Mononuclear cell (primary cell): ENCODE data around the gene NPHS1. TPM values are rescaled to one million over a fixed set of nuclear protein-coding genes. Genes with fewer than 3 reads are reported as not detected.
"Not testable (repeated sequence)": the region's sequence is repeated elsewhere in the genome, so short reads cannot be mapped to it uniquely, and the experiment has no call there.

Experiments
- H3K27me3 ChIP-seq: 2 replicates; pipeline ENCODE4 v1.6.0; 2011; ENCODE audit warnings: low read length, control low read depth; ENCODE audit not compliant: insufficient read depth
- H3K4me1 ChIP-seq: 2 replicates; pipeline ENCODE4 v1.5.1; 2011; ENCODE audit warnings: mild to moderate bottlenecking, low read length, control low read depth; ENCODE audit not compliant: insufficient read depth
- H3K4me3 ChIP-seq: 2 replicates; pipeline ENCODE4 v1.5.1; 2011; ENCODE audit warnings: mild to moderate bottlenecking, low read length, moderate library complexity
- H3K9me3 ChIP-seq: 2 replicates; pipeline ENCODE4 v1.5.1; 2011; ENCODE audit warnings: low read depth, mild to moderate bottlenecking, control low read depth, low read length
- total RNA-seq: library from RNA; depleted of rRNA; stranded (reverse); fragments of >200 nt; gene quantifications from one replicate; pipeline ENCODE4 v1.2.3, GENCODE V29; 2012

NPHS1 gene
- total RNA-seq, 1 donor = not detected

DNA sequence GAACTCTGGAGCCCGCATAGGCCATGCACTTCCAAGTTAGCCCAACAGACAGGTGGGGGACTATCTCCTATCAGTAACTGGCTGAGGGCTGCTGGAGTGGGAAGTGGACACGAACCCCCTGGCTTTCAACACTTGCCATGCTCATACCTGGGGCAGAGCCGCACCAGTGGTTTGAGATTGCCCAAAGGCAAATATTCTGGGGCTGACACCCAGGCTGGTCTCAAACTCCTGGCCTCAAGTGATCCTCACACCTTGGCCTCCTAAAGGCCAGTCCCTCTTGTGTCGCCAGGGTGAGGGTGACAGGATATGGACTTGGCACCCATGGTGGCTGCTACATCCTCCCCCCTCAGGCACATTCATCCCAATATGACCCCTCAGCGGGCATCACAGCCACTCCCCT lies 34.9 kb upstream of the NPHS1 start:
- H3K4me3 ChIP-seq = no peak overlapping the region
- no peaks in the 10 kb centered on the region for H3K9me3 ChIP-seq
- H3K4me1 ChIP-seq = no peaks in the 10 kb centered on the region
- H3K27me3 ChIP-seq = no peaks in the 10 kb centered on the region

DNA sequence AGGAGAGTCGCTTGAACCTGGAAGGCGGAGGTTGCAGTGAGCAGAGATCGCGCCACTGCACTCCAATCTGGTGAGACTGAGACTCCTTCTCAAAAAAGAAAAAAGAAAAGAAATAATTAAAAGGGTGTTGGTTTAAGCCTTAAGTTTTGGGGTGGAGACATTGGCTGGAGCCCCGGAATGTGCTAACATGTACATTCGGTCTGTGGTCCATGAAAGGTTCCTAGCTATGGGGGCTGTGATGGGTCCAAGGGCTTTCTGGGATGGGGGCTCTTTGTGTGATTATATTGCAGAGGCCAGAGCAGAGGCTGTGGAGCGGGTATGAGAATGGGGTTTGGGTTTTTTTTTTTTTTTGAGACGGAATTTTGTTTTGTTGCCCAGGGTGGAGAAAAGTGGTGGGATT lies 33.6 kb upstream of the NPHS1 start:
- Histone ChIP-seq H3K4me1 (no peaks in the 10 kb centered on the region), H3K27me3 (no peaks in the 10 kb centered on the region), H3K9me3 (no peaks in the 10 kb centered on the region), H3K4me3 (no peak overlapping the region)

DNA sequence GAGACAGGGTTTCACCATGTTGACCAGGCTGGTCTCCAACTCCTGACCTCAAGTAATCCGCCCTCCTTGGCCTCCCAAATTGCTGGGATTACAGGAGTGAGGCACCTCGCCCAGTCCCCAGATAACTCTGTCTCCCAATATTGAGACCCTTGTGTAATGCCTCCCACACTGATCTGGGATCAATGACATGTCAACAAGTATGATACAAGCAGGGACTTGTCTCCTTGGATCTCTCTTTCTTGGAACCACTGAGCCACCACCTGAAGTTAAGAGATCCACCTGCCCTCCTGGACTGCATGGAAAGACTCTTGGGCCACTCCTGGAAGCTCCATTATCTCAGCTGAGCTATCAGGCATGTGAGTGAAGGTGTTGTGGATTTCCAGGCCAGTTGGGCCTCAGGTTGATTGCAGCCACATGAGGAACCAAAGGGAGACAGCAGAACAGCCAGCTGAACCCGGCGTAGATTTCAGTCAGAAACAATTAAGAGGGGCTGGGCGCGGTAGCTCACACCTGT lies 33.0 kb upstream of the NPHS1 start:
- no peaks in the 10 kb centered on the region for H3K4me1 ChIP-seq

DNA sequence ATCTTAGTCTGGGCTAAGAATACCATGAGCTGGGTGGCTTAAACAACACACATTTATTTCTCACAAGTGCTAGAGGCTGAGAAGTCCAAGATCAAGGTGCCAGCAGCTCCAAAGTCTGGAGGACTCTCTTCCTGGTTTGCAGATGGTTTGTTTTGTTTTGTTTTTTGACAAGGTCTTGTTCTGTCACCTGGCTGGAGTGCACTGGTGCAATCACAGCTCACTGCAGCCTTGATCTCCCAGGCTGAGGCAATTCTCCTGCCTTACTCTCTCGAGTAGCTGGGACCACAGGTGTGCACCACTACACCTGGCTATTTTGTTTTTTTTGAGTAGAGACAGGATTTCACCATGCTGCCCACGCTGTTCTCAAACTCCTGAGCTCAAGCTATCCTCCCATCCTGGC lies 31.6 kb upstream of the NPHS1 start:
- H3K9me3 ChIP-seq = no peaks in the 10 kb centered on the region
- H3K4me1 ChIP-seq = no peaks in the 10 kb centered on the region
- H3K4me3 ChIP-seq = no peak overlapping the region
- H3K27me3 ChIP-seq = peaks cover 6% of the 10 kb centered on the region

More for the DNA sequence above, 33.0 kb upstream of the NPHS1 start:
- no peaks in the 10 kb centered on the region for H3K27me3 ChIP-seq
- H3K9me3 ChIP-seq = no peaks in the 10 kb centered on the region
- no peak overlapping the region for H3K4me3 ChIP-seq

DNA sequence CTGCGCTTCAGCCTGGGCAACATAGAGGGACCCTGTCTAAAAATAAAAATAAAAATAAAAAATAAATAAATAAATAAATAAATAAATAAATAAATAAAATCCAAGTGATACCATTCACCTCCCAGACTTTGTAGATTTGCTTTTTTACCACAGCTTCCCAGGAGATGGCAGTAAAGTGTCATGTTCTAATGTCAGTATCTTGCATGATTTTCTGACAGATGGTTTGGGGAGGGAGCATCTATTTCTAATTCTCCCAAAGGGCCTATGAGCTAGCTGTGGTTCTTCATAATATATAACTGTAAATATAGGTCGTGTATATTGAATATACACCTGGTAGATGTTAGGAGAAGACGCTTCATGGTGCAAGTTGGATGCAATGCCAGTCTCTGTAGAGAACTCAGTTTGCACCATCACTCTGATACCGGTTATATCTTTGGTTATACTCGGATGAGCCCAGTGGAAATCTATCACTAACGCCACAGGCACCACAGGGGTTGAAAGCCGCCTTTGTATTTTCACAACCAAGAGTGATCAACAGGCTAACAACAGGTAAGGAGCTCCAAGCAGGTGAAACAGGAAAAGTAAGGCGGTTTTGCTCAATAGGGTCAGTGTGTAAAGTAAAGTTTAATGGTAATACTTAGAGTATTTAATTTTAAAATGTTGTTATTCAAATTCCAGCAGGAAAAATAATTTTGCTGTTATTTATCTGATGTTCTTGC lies 30.0 kb upstream of the NPHS1 start:
- Histone ChIP-seq H3K4me1 (no peaks in the 10 kb centered on the region), H3K27me3 (peaks cover 11% of the 10 kb centered on the region), H3K9me3 (no peaks in the 10 kb centered on the region), H3K4me3 (no peak overlapping the region)

DNA sequence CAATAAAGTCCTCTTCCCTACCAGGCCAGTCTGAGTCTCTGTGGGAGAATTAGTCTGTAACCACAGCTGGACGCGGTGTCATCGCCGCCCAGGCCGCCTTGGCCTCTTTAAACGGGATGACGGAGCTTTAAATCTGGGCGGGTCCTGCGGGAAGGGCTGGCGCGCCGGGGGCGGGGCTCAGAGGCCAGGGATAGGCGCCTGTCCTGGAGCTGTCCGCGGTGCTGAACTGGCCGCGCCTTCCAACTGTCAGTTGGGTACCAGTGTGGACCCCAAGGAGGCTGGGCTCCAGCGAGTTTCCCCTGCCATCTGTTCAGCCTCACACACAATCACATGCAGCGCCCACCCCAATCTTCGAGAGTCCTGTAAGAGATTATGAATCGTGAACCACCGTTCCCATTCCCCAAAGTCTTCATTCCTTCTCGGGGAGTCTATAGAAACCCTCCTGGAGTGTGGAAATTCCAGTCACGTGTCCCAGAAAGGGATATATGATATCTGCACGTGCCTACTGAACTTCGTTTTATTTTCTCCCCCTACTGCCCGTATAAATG lies 27.5 kb upstream of the NPHS1 start:
- no peaks in the 10 kb centered on the region for H3K4me1 ChIP-seq
- H3K27me3 ChIP-seq = peaks cover 11% of the 10 kb centered on the region
- no peak overlapping the region for H3K4me3 ChIP-seq
- no peaks in the 10 kb centered on the region for H3K9me3 ChIP-seq

DNA sequence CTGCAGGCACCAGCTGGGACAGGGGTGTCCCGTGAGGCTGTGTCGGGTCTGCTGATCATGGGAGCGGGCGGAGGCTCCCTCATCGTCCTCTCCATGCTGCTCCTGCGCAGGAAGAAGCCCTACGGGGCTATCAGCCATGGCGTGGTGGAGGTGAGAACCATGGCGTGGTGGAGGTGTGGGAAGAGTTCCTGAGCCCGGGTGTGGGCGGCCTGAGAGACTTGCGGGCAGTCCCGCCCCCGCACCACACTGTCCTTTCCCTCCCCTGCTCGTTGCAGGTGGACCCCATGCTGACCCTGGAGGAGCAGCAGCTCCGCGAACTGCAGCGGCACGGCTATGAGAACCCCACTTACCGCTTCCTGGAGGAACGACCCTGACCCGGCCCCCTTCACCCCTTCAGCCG lies 26.8 kb upstream of the NPHS1 start:
- Histone ChIP-seq H3K4me1 (no peaks in the 10 kb centered on the region), H3K9me3 (no peaks in the 10 kb centered on the region), H3K4me3 (no peak overlapping the region), H3K27me3 (peaks cover 11% of the 10 kb centered on the region)

DNA sequence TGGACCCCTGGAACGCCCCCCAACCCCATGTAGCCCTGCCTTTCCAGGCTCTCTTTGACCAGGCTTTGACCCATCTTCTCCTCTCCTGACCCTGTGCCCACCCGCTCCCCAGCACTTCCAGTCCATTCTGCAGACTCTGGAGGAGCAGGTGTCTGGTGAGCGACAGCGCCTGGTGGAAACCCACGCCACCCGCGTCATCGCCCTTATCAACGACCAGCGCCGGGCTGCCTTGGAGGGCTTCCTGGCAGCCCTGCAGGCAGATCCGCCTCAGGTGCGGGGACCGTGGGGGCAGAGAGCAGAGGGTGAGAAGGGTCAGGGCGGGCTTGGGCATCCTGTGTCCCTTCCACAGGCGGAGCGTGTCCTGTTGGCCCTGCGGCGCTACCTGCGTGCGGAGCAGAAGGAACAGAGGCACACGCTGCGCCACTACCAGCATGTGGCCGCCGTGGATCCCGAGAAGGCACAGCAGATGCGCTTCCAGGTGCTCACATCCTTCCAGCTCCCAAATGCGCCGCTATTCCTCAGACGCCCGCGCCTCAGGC lies 22.2 kb upstream of the NPHS1 start:
- no peaks in the 10 kb centered on the region for H3K9me3 ChIP-seq
- H3K4me3 ChIP-seq = no peak overlapping the region
- peaks cover 9% of the 10 kb centered on the region for H3K4me1 ChIP-seq
- H3K27me3 ChIP-seq = peaks cover 24% of the 10 kb centered on the region

DNA sequence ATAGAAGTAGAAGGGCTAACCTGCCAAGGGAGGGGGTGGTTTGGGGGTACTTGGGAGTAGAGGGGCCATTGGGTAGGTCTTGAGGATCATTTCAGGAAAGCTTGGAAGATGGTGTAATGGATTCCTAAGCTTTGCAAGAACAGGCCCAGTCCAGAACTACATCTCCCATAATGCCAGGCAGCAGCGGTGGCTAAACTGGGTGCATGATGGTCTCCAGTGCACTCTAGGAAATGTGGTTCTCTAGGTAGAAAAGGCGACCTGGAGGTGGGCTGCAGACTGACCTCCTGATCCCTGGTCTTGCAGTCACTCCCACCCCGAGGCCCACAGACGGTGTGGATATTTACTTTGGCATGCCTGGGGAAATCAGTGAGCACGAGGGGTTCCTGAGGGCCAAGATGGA lies 19.9 kb upstream of the NPHS1 start:
- Histone ChIP-seq H3K27me3 (peaks cover 35% of the 10 kb centered on the region), H3K4me1 (peaks cover 19% of the 10 kb centered on the region), H3K9me3 (no peaks in the 10 kb centered on the region), H3K4me3 (no peak overlapping the region)

DNA sequence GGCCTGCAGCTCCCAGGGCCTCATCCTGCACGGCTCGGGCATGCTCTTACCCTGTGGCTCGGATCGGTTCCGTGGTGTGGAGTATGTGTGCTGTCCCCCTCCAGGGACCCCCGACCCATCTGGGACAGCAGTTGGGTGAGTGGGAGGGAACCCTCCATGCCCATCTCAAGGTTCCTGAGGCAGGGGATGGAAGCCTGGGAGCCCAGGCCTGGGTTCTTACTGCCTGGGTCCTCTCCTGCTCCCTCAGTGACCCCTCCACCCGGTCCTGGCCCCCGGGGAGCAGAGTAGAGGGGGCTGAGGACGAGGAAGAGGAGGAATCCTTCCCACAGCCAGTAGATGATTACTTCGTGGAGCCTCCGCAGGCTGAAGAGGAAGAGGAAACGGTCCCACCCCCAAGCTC lies 19.3 kb upstream of the NPHS1 start:
- Histone ChIP-seq H3K4me1 (peaks cover 19% of the 10 kb centered on the region), H3K9me3 (no peaks in the 10 kb centered on the region), H3K4me3 (no peak overlapping the region), H3K27me3 (peaks cover 41% of the 10 kb centered on the region)

DNA sequence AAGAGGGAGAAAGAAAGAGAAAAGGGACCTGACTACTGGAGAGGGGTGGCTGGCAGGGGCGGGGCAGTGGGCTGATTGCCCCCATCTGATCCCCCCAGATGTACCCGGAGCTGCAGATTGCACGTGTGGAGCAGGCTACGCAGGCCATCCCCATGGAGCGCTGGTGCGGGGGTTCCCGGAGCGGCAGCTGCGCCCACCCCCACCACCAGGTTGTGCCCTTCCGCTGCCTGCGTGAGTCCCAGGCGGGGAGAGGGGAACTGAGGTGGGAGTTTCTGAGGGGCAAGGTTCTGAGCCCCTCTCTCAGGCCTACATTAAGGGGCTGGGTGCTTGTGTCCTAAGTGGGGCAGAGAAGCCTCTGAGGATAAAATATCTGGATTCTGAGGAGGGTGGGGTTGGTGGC lies 18.5 kb upstream of the NPHS1 start:
- Histone ChIP-seq H3K4me3 (no peak overlapping the region), H3K9me3 (no peaks in the 10 kb centered on the region), H3K4me1 (peaks cover 19% of the 10 kb centered on the region), H3K27me3 (peaks cover 43% of the 10 kb centered on the region)

DNA sequence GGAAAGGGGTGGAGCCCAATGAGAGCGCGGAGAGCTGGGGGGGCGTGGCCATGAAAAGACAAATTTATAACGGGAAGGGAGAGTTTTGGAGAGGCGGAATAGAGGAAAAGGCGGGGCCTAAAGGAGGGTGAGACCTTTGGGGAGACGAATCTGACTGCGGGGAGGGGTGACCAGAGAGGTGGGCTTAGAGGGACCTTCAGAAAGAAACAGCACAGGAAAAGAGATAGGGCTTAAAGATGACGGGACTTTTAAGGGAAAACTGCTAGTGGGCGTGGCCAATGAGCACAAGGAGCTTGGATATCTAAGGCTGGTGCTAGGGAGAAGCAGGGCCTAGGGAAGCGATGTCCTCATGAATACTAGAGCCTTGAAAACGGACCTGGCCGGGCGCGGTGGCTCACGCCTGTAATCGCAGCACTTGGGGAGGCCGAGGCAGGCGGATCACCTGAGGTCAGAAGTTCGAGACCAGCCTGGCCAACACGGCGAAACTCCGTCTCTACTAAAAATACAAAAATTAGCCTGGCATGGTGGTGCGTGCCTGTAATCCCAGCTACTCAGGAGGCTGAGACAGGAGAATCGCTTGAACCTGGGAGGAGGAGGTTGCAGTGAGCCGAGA lies 17.9 kb upstream of the NPHS1 start:
- Histone ChIP-seq H3K27me3 (peaks cover 43% of the 10 kb centered on the region), H3K4me1 (peaks cover 19% of the 10 kb centered on the region)
- H3K9me3 ChIP-seq, H3K4me3 ChIP-seq: not testable (repeated sequence)

DNA sequence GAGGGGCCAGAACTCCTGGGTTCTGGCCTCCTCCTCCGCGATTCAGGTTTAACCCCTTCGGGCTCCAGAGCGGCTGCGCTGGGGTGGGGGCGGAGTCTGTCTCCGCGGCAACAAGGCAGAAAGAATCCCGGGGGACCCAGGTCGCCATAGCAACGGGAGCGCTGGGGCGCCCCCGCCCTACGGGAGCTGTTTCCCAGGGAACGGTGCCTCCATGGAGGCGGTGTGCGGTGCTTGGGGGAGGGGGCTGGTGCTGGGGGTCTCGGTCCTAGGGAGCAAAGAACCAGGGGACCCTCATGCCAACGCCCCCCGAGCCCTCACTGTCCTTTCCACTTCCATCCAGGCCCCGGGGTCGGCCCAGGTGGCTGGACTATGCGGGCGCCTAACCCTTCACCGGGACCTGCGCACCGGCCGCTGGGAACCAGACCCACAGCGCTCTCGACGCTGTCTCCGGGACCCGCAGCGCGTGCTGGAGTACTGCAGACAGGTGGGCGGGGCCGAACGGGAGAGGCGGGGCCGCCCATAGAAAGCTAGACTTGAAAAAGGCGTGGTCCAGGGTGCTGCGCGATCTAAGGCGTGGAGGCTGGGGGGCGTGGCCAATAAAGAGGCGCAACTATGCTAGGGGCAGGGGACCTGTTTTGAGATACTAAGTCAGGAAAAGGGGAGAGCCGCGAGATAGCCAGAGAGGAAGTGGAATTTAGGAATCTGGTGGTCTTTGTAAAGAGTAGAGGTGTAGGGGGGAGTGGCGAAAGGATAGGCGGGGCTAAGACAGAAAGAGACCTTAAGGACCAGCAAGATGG lies 17.2 kb upstream of the NPHS1 start:
- Histone ChIP-seq H3K9me3 (no peaks in the 10 kb centered on the region), H3K27me3 (peaks cover 43% of the 10 kb centered on the region), H3K4me1 (peaks cover 19% of the 10 kb centered on the region), H3K4me3 (no peak overlapping the region)

DNA sequence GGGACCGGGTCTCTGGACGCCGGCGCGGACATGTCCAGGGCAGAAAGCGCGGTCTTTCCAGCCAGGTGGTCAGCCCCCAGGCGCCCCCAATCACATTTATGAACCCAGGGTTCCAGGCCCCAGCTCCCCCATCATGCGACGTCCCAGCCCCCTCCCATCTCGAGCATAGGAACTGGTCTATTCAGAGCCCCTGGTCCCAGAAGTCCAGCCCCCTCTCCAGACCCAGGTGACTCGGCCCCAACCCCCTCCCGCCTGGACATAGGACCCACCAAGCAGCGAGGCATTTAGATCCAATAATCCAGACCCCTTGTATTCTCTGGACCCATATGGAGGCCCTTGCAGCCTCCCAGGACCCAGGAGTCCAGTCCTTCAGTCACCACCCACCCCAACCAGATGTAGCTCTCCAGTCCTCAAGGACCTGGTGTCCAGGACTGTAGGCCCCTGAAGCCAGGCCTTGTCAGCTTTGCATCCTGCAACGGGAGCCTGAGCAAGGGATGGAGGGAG lies 16.6 kb upstream of the NPHS1 start:
- no peak overlapping the region for H3K4me3 ChIP-seq

More for the DNA sequence above, 16.6 kb upstream of the NPHS1 start:
- Histone ChIP-seq H3K27me3 (peaks cover 43% of the 10 kb centered on the region), H3K4me1 (peaks cover 19% of the 10 kb centered on the region), H3K9me3 (no peaks in the 10 kb centered on the region)
